ENCODE results near the gene PPP2R2C. TPM values are rescaled to one million over a fixed set of nuclear protein-coding genes. Genes with fewer than 3 reads are reported as not detected.

PPP2R2C gene
- total RNA-seq, 1 experiment from 2014 or later = 26.7 TPM

DNA sequence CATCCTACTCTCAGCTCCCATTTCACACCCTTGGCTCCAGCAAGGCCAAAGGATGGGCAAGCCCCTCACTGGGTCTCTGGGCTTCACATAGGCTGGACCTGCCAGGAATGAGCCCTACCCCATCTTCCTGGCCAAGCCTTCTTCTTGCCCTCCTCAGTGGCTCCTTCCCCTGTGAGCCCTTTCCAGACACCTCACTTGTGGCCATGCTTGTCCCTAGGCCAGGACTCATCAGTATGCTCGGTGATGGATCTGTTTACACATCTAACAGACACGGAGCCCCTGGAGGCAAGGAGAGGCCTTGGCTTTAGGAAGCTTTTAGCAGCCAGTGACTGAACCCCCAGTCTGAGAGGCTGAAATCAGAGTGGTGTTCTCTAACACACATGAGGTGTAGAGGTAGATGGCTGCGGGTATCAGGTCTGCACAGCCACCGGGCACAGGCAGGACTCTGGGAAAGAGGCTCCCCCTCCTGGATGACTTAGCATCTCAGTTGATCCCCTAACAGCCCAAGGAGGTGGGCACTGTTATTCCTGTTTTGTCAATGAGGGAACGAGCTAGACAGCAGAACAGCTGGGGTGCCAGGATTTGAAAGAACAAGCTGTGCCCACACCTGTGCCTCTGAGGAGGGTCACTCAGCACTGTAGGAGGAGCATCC, 44.8 kb downstream of the PPP2R2C start:
- POLR2A ChIA-PET = no interaction called here
- ATAC-seq (no peak), DNase-seq (ENCODE audit: low read depth, low spot score) (no peak)
- CTCF ChIA-PET = no interaction called here
- TF ChIP-seq POLR2AphosphoS5 (IDR thresholded peaks at IDR 0.05; ENCODE audit: low read depth, low read length) = no peak
- TF ChIP-seq, protein P1, sequence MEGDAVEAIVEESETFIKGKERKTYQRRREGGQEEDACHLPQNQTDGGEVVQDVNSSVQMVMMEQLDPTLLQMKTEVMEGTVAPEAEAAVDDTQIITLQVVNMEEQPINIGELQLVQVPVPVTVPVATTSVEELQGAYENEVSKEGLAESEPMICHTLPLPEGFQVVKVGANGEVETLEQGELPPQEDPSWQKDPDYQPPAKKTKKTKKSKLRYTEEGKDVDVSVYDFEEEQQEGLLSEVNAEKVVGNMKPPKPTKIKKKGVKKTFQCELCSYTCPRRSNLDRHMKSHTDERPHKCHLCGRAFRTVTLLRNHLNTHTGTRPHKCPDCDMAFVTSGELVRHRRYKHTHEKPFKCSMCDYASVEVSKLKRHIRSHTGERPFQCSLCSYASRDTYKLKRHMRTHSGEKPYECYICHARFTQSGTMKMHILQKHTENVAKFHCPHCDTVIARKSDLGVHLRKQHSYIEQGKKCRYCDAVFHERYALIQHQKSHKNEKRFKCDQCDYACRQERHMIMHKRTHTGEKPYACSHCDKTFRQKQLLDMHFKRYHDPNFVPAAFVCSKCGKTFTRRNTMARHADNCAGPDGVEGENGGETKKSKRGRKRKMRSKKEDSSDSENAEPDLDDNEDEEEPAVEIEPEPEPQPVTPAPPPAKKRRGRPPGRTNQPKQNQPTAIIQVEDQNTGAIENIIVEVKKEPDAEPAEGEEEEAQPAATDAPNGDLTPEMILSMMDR (IDR thresholded peaks at IDR 0.05) = no peak
- TF ChIP-seq TCF7L2 (IDR thresholded peaks at IDR 0.05; ENCODE audit: low read depth, low read length) = no peak
- TF ChIP-seq, protein P2, sequence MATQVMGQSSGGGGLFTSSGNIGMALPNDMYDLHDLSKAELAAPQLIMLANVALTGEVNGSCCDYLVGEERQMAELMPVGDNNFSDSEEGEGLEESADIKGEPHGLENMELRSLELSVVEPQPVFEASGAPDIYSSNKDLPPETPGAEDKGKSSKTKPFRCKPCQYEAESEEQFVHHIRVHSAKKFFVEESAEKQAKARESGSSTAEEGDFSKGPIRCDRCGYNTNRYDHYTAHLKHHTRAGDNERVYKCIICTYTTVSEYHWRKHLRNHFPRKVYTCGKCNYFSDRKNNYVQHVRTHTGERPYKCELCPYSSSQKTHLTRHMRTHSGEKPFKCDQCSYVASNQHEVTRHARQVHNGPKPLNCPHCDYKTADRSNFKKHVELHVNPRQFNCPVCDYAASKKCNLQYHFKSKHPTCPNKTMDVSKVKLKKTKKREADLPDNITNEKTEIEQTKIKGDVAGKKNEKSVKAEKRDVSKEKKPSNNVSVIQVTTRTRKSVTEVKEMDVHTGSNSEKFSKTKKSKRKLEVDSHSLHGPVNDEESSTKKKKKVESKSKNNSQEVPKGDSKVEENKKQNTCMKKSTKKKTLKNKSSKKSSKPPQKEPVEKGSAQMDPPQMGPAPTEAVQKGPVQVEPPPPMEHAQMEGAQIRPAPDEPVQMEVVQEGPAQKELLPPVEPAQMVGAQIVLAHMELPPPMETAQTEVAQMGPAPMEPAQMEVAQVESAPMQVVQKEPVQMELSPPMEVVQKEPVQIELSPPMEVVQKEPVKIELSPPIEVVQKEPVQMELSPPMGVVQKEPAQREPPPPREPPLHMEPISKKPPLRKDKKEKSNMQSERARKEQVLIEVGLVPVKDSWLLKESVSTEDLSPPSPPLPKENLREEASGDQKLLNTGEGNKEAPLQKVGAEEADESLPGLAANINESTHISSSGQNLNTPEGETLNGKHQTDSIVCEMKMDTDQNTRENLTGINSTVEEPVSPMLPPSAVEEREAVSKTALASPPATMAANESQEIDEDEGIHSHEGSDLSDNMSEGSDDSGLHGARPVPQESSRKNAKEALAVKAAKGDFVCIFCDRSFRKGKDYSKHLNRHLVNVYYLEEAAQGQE (IDR thresholded peaks at IDR 0.05; ENCODE audit: insufficient read depth in 1 of 2, low read depth in 2 of 2, low read length in 1 of 2) = no peak
- no peaks in the 10 kb centered on the region for H3K9me3 ChIP-seq (ENCODE audit: control insufficient read depth, insufficient read depth, low read depth, low read length)
- H3K4me1 ChIP-seq (ENCODE audit: control insufficient read depth, insufficient read depth, low read length) = no peaks in the 10 kb centered on the region
- H3K4me3 ChIP-seq (ENCODE audit: low read depth in 2 of 2, low read length in 2 of 2) = no peak overlapping the region
- no TSS peak for BruUV-seq (replicated peaks)
- H3K27ac ChIP-seq (ENCODE audit: low read length) = no peak overlapping the region
- no peaks in the 10 kb centered on the region for H3K27me3 ChIP-seq (ENCODE audit: control insufficient read depth, insufficient read depth, low read length)
- no peaks in the 10 kb centered on the region for H3K36me3 ChIP-seq (ENCODE audit: control insufficient read depth, insufficient read depth, low read length)
- intact Hi-C loops (cut with micrococcal nuclease; ENCODE audit: unreplicated experiment) (no loop called here), in situ Hi-C loops (cut with HindIII; ENCODE audit: low pct_unique_long_range_greater_than_20kb, low sequenced_read_pairs) (no loop called here)

DNA sequence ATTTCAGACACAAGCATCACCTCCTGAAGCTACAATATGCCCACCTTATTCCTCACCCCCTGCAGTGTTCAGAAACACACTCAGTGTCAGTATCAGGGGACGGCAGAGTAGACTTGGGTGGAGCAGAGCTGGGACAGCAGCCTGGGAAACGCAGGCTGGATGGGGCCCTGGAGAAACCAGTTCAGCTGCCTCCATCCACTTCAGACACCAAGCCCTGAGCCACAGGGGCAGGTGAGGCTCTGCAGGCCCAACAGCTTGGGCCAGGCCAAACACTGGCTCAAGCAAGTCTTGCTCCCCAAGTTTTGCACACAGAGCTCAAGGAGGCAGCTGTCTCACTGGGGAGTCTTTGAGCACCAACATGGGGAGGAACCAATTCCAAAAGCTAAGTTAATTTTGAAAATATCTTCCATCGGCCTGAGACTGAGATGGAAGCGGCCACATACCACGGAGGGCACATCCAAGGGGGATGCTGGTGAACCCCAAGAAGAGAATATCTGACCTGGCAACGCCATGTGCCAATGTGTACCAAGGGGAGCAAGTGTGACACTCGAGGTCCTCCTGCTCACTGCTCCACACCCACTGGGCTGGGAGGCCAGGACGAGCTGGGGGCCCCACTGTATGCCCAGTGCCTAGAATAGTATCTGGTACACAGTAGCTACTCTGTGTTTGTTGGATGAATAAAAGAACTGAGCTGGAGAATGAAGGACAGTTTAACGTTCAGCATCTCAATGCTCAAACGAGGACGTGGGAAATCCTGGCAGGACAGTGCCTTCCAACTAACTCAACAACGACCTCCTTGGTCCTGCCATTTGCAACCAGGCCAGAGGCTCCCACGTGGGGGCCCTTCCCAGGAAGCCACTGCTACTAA, 45.6 kb downstream of the PPP2R2C start:
- ATAC-seq (no peak), DNase-seq (ENCODE audit: low read depth, low spot score) (no peak)
- Histone ChIP-seq H3K4me3 (ENCODE audit: low read depth in 2 of 2, low read length in 2 of 2) (no peak overlapping the region), H3K36me3 (ENCODE audit: control insufficient read depth, insufficient read depth, low read length) (no peaks in the 10 kb centered on the region), H3K9me3 (ENCODE audit: control insufficient read depth, insufficient read depth, low read depth, low read length) (no peaks in the 10 kb centered on the region), H3K27ac (ENCODE audit: low read length) (no peak overlapping the region), H3K27me3 (ENCODE audit: control insufficient read depth, insufficient read depth, low read length) (no peaks in the 10 kb centered on the region), H3K4me1 (ENCODE audit: control insufficient read depth, insufficient read depth, low read length) (no peaks in the 10 kb centered on the region)
- no peak for TF ChIP-seq SIN3A (IDR thresholded peaks at IDR 0.05; ENCODE audit: borderline replicate concordance, insufficient read depth, low read depth, low read length)
- TF ChIP-seq POLR2AphosphoS5 (IDR thresholded peaks at IDR 0.05; ENCODE audit: low read depth, low read length) = no peak
- TF ChIP-seq, protein P2 (IDR thresholded peaks at IDR 0.05; ENCODE audit: insufficient read depth in 1 of 2, low read depth in 2 of 2, low read length in 1 of 2) = no peak
- TF ChIP-seq TCF7L2 (IDR thresholded peaks at IDR 0.05; ENCODE audit: low read depth, low read length) = no peak
- TF ChIP-seq, protein P1 (IDR thresholded peaks at IDR 0.05) = no peak
- in situ Hi-C loops (cut with HindIII; ENCODE audit: low pct_unique_long_range_greater_than_20kb, low sequenced_read_pairs) = no loop called here
- ChIA-PET POLR2A (no interaction called here), CTCF (no interaction called here)
- no TSS peak for BruUV-seq (replicated peaks)
- intact Hi-C loops (cut with micrococcal nuclease; ENCODE audit: unreplicated experiment) = no loop called here
